Activated T-helper 1 cell treated with Interleukin-2 at 50 U/mL for 16 hours (primary cell): ENCODE measurements around the gene HIVEP2.
A peak's percentile ranks its signal among the peaks of the same experiment; 100 is the strongest.
"Not testable (repeated sequence)": the region's sequence is repeated elsewhere in the genome, so short reads cannot be mapped to it uniquely, and the experiment has no call there.

Experiments used
- DNase-seq: peaks from one replicate; pipeline ENCODE4 v3.0.0-alpha.2; 2020; ENCODE audit warnings: low read depth

The HIVEP2 gene, protein sequence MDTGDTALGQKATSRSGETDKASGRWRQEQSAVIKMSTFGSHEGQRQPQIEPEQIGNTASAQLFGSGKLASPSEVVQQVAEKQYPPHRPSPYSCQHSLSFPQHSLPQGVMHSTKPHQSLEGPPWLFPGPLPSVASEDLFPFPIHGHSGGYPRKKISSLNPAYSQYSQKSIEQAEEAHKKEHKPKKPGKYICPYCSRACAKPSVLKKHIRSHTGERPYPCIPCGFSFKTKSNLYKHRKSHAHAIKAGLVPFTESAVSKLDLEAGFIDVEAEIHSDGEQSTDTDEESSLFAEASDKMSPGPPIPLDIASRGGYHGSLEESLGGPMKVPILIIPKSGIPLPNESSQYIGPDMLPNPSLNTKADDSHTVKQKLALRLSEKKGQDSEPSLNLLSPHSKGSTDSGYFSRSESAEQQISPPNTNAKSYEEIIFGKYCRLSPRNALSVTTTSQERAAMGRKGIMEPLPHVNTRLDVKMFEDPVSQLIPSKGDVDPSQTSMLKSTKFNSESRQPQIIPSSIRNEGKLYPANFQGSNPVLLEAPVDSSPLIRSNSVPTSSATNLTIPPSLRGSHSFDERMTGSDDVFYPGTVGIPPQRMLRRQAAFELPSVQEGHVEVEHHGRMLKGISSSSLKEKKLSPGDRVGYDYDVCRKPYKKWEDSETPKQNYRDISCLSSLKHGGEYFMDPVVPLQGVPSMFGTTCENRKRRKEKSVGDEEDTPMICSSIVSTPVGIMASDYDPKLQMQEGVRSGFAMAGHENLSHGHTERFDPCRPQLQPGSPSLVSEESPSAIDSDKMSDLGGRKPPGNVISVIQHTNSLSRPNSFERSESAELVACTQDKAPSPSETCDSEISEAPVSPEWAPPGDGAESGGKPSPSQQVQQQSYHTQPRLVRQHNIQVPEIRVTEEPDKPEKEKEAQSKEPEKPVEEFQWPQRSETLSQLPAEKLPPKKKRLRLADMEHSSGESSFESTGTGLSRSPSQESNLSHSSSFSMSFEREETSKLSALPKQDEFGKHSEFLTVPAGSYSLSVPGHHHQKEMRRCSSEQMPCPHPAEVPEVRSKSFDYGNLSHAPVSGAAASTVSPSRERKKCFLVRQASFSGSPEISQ (N-terminal part only)

DNA sequence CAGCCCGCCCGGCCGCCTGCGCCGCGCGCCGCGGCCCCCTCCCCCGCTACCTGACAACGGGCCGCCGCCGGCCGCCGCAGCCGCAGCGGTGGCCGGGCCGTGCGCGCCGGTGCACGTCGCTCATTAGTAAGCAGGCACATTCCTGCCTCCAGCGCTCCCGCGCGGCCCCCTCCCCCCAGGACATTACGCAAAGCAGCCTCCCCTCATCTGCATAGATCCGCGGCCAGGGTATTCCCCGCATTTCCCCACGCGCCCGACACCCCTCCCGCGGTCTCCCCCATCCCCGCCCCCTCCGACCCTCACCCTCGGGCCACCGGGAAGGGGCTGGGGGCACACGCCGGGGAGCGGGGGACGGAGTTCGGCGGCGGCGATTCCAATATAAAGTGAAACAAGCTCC lies at the start of gene HIVEP2:
Gene HIVEP2, minus strand, starts transcription at position 128 of the 397 bp plus-strand sequence. CDS start 170,438 bp downstream, outside the sequence.
- peak; percentile 70 for DNase-seq

DNA sequence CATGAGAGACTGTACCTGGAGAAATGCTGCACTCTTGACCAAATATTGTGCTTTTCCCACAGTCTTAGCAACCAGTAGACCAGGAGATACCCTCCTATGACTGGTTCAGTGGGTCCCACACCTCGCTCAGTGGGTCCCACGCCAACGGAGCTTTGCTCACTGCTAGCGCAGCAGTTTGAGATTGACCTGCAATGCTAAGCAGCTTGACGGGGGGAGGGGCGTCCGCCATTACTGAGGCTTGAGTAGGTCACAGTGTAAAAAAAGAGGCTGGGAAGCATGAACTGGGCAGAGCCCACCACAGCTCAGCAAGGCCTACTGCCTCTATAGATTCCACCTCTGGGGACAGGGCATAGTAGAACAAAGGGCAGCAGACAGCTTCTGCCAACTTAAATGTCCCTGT lies 49.0 kb upstream of the HIVEP2 start:
- DNase-seq, result no peak

DNA sequence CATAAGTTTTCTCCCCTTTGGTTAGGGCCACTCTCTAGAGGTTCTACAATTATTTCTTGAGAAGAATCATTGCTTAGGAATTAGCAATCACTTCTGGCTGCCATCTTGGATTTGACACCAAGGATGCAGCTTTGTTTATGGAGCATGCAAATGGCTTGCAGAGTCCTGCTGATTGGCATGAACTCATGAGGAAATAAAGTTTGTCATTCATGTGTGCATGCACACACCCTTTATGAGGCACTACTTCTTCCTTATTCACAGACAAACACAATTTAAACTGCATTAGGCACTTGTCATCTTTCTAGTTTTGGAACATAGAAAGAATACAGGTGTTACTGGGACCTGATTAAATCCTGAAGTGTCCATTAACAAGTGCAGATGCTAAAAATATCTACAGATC lies 42.5 kb upstream of the HIVEP2 start:
- DNase-seq, result no peak

DNA sequence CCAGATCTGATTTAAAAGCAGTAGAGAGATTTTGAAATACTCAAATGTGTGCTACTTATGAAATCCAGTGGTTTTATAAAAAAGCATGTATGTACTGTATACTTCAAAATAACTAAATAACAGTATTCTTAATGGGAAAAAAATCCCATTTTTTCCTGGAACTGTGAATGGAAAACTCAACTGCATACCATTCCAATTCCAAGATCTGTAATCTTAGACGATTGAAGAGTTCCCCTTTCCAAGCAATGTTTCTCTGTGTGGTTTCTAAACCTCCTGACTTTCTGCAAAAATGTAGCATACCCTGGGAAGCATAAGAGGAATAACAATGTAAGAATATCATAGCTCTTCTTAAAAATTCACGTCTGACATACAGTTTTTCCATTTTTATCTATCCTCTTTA lies 40.3 kb upstream of the HIVEP2 start:
- DNase-seq, result no peak

DNA sequence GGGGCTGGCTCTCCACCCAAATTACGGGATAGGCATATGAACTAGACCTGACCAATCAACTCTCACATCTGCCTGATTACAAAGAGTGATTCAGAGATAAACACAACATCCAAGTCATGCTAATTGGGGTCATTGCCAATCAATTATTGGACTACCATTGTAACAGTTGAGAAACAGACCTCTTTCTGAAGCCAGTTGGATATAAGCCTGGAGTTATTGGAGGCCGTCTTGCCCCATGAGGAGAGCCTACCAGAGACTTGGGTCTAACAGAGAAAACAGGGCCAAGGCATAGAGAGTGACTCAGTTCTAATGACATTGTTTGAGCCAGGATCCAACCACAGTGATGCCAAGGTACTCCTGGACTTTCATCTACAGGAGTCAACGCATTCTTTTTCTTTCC lies 39.4 kb upstream of the HIVEP2 start:
- no peak for DNase-seq

DNA sequence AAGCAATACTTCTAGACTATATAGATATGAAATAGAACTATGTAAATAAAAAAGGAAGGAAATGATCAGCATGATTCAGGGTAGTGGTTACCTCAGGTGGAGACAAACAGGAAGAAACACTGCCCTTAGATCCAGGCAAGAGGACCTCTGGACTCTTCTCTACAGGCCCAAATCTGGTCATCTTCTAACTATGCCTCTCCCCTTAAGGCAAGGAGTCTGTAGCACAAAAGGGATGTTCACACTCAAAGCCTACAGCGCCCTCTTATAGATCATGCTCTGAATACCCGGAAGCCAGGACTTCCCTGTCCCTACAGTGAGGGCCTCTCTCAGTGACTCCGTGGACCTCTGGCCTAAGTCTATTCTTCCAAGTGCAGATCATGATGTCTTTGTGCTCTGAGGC lies 30.4 kb upstream of the HIVEP2 start:
- no peak for DNase-seq

DNA sequence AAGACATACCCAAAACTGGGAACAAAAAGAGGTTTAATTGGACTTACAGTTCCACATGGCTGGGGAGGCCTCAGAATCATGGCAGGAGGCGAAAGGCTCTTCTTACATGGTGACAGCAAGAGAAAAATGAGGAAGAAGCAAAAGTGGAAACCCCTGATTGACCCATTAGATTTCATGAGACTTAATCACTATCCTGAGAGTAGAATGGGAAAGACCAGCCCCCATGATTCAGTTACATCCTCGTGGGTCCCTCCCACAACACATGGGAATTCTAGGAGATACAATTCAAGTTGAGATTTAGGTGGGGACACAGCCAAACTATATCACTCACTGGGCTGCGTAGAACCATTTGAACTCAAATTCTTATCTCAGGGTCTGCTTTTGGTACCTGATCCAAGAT lies 26.0 kb upstream of the HIVEP2 start:
- DNase-seq, result not testable (repeated sequence)

DNA sequence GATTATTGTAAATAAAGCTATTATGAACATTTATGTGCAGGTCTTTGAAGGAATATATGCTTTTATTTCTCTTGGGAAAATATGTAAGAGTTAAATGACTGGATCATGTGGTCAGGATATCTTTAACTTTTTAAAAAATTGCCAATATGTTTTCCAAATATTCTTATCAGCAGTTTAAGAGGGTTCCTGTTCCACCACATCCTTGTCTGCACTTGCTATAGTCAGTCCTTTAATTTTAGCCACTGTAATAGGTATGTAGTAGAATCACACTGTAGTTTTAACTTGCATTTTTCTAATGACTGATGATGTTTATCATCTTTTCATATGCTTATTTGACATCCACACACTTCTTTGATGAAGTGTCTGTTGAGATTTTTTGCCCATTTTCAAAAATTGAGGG lies 23.6 kb upstream of the HIVEP2 start:
- no peak for DNase-seq

DNA sequence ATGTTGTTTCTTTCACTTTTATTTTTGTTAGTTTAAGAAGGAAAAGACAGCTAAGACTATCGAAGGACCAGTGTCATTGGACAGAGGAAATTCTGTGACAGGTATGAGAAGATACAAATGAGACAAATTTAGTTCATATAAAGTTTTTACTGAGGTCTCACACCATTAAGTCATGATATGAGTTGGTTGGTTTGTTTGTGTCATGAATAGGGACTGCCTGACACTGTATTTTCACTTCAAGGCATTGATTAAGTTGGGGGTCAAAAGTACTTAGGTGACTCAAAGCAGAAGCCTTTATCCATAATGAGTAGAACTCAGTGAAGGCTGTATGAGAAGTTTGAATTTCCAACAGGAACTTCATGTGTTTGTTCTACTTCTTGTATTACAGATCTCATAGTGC lies 21.3 kb upstream of the HIVEP2 start:
- no peak for DNase-seq

DNA sequence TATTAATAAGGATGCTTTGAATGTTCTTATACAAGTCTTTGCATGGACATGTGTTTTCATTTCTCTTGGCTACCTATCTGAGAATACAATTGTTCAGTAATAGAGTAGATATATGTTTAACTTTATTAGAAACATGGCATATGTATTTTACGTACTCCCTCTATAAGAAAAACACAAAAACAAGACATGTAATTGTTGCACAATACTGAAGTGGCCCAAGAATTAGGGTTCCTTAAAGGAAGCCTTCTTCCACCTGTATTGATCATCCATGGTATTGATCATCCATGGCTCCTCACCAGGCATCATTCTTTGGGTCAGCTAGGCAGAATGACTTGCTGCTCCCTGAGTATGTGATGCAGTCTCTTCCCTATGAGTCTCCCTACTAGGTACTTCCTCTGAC lies 20.2 kb upstream of the HIVEP2 start:
- no peak for DNase-seq

DNA sequence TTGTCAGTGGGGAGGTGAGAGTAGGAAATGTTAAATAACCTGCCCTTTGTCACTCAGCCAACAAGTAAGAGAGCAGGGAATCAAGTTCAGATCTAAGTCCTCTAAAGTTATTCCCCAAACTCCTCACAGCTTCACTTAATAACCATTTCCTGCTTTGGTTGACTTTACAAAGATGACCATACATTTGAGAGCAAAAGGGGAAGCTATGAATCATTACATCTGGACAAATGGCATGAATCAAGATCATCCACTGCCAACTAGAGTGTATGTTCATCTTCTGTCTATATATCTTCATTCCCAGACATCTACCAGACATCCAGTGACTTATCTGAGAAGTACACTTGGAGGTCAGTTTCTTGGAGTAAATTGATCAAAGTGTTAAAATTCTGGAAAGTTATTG lies 15.1 kb upstream of the HIVEP2 start:
- DNase-seq, result no peak

DNA sequence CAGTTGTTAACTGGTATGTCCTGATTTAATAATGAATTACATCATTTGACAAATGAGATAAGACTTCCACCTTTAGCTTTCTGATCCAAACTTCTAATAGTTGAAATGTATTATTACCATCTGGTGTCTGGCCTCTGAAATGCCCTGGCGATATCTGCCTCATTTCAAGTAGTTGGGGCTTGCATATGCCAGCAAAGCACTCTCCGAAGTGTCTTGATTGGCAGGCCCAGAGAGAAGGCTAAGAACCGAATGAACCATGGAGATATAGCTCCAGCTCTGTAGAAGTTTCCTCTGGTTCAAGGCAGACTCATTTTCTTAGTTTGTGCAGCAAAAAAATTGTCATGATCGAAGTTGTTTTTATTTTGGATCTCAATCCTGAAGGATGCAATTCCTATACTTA lies 13.4 kb upstream of the HIVEP2 start:
- DNase-seq, result no peak

DNA sequence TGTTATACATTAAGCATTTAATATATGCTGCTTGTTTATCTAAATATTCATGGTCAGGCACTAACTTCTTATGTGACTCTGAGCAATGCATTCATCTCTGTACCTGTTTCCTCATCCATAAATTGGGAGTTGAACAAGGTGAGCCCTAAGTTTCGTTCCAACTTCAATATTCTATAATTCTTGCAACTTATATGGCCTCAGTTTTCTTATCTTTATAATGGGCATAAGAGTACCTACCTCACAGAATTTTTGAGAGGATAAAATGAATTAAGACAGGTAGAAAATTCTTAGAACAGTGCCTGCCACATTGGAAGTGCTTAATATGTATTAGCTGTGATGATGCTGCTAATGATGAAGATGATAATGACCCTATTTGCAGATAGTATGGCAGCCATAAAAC lies 11.8 kb upstream of the HIVEP2 start:
- no peak for DNase-seq

DNA sequence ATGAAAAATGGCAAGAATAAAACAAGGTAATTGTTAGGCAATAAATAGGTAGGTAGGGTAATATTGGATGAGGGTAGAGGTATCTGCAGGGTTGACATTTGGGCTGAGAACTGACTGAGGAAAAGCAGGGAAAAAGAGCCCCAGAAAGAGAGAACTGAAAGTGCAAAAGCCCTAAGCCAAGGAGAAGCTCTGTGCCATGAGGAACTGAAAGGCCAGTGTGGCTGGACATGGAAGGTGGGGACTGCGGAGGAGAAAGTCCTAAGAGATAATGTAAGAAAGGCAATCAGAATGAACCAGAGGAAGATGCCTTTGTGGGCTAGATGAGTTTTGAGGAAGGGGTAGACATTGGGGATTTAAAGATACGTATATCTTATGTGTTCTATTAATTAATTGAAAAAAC lies 9.9 kb upstream of the HIVEP2 start:
- DNase-seq, result no peak

DNA sequence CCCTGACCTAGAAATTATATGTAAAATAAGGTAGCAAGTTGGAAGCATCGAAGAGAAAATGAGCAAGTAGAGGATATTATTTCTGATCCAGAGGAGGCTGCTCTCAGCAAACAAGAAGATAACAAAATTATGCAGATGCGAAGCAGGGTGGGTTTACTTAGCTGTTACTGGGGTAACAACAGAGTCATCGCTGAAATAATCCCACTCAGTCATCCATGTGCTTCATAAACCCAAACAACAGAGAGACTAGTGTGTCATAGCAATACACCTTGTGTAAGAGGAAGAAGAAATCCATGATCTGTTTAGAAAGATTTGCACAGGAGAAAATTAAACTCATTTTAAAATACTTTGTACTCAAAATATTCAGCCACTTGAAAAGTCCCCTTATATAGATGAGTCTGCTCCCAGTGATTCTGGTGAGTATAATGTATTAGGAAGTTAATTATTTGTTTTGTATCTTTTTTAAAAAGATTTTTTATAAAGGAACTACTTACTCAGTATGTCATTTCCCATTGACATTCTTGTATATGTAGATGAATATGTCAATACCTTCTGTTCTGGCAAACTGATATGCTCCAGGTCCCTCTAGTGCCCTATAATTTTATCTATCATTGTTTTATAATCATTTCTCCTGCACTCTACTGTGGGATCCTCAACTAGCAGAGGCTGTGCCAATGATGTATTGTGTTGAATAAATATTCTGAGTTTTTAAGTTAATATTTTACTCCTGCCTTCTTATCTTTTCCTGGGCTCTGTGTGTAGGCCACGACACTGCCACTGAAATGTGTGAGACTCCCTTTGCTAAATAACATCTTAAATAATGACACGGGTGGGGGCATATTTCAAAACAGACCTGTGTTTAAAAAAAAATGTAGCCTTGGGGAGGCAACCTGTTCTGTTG lies 8.6 kb upstream of the HIVEP2 start:
- no peak for DNase-seq

DNA sequence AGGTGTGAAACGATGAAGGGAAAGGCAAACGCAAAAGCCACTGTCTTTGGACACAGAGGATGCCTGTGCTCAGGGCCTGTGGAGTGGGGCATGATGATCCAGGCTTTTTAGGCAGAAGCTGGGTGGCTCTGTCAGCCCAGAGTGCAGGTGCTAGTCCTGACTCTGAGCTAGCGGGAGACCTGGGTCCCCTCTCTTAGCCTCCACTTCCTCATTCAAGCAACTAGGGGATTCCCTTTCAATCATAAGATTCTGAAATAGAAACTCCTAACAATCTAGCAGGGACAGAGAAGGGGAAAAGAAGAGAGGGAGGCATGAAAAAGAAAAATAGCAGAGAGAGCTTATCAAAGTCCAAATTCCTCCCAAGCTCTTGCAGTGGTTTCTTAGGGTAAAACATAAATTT lies 7.6 kb upstream of the HIVEP2 start:
- no peak for DNase-seq

DNA sequence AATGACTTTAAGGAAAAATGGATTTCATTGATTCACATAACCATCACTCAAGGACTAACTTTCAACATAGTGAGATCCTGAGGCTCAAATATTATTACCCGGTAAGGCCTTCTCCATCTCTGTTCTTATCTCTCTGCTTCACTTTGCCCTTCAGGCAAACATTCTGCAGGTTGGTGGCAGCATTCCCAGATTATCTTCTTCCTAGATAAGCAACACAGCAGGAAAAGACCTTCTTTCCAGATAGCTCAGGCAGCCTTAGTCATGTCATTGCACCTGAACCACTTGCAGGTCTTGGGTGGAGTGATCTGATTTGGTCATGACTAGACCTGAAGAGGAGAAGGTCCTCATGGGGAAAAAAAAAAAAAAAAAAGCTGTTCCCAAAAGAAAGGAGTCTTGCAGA lies 5.3 kb upstream of the HIVEP2 start:
- DNase-seq, result no peak

DNA sequence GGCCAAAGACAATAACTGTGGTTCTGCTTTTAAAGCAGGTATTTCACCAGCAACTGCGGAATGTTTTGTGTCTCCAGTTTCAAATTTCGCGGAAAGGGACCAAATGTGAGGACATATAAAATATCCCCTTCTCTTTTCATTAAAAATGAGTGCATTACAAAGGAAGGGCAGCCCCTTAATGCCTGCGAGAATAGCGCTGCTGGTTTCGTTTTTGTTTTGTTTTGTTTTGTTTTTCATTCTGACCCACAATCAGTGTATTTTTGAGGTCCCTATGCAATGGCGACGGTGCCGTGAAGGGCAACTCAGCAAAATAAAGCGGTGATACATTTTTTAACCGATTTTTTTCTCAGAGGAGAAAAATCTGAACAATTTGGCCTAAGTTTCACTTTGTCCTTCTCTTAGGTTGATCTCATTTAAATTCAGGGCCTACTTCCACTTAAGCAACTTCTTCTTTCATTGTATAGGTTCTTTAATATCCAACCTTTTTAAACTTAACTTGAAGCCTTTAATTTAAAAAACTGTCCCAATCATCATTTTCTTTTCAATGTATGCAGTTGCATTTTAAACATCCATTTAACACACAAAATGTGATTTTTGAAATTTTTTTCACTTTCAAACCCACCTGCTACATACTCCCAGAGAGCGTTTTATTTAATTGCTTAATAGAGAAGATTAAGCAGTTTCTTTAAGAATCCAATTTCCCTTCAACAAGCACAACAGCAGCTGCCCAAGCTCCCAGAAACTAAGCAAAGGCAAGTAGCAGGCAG lies 2.9 kb upstream of the HIVEP2 start:
- DNase-seq, result peak; percentile 3

DNA sequence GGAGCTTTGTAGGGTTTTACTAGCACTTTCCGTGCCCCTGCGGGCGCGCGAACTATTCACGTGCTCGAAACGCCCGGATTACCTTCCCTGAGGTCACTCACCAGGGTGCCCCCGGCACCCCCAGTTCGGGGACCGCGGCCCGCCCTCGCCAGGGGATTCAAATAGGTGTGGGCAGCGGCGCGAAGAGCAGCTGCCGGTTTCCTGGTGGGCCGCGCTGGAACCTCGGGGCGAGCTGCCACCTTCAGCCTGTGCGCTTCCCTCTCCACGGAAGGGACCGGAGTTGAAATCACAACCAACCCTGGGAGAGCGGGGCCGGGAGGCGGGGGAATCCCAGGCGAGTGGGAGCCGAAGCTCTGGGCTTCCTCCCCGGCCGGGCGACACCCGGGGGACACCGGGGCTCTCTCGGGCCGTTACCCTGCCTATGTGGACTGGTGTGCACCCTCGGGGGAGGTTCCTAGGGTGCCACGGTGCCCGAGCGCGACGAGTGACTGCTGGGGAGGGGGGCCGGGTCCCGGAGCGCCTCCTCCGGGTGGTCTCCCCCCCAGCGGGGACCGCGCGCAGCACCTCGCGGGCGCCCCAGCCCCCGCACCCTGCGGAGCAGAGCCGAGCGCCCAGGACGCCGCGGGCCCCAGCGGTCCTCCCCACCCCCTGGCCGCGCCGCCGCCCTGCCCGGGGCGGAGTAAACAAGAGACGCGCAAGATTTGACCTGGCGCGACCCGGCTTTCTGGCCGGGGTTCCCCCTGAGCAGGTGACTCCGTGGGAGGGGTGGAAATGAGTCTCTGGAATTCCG lies 2.1 kb upstream of the HIVEP2 start:
- peak; percentile 70 for DNase-seq
